T-cell (primary cell): ENCODE results near the gene SLAMF6. TPM values are rescaled to one million over a fixed set of nuclear protein-coding genes. Genes with fewer than 3 reads are reported as not detected.
"Not testable (repeated sequence)": the region's sequence is repeated elsewhere in the genome, so short reads cannot be mapped to it uniquely, and the experiment has no call there.

Experiments used
- ATAC-seq, 4 experiments: fragments of 200-7000 bp in 3 of 4; fragments of 150-1000 bp in 1 of 4; cut with Tn5 transposase; replicated peaks in 1 of 4; 1 replicate in 3 of 4; 2 replicates in 1 of 4; pipeline ENCODE4 v1.10.0; 2021; ENCODE audit warnings: moderate library complexity in 3 of 4, mild to moderate bottlenecking in 2 of 4, moderate number of reproducible peaks in 1 of 4
- CTCF ChIA-PET, 2 donors: fragments of 300-600 bp; sonication (Branson Sonifier 250); formaldehyde crosslinking; loops; one replicate each; lab custom pipeline; 2022; ENCODE audit warnings: antibody characterized with exemption in 2 of 2; lab: Charles Lee
- POLR2A ChIA-PET, 2 donors: fragments of 300-600 bp; sonication (Branson Sonifier 250); formaldehyde crosslinking; loops; one replicate each; lab custom pipeline; 2022; ENCODE audit warnings: antibody characterized with exemption in 2 of 2; lab: Charles Lee
- DNase-seq, 35 experiments: peaks; one replicate each; pipeline versions ENCODE4 v3.0.0 to v3.0.0-alpha.2; 2013 to 2023
- H3K27ac ChIP-seq: one replicate; pipeline ENCODE4 v1.5.1; 2013; ENCODE audit warnings: low read length
- H3K27me3 ChIP-seq, 2 experiments: replicated peaks in 1 of 2; 1 replicate in 1 of 2; 2 replicates in 1 of 2; pipeline versions ENCODE4 v1.6.1 to v1.7.0; 2013; ENCODE audit warnings: low read length in 1 of 2, mixed read lengths in 1 of 2; ENCODE audit not compliant: control insufficient read depth in 2 of 2, insufficient read depth in 2 of 2; ENCODE audit errors: extremely low read depth in 1 of 2
- H3K36me3 ChIP-seq, 2 donors: 1 replicate in 1 of 2; 2 replicates in 1 of 2; pipeline versions ENCODE4 v1.6.1 to v1.7.0; 2013; ENCODE audit warnings: low read length in 1 of 2; ENCODE audit not compliant: control insufficient read depth in 2 of 2, insufficient read depth in 1 of 2; ENCODE audit errors: extremely low read depth in 1 of 2
- H3K4me1 ChIP-seq, 2 experiments: 1 replicate in 1 of 2; 2 replicates in 1 of 2; pipeline versions ENCODE4 v1.6.1 to v1.7.0; 2013; ENCODE audit warnings: low read length in 2 of 2, mixed read lengths in 1 of 2; ENCODE audit not compliant: insufficient read depth in 2 of 2, control insufficient read depth in 1 of 2; ENCODE audit errors: extremely low read depth in 1 of 2
- H3K4me3 ChIP-seq, 2 donors: 1 replicate in 1 of 2; 2 replicates in 1 of 2; pipeline versions ENCODE4 v1.5.1 to v1.7.0; 2013; ENCODE audit warnings: mild to moderate bottlenecking in 2 of 2, low read length in 1 of 2, moderate library complexity in 1 of 2; ENCODE audit not compliant: control insufficient read depth in 1 of 2; ENCODE audit errors: extremely low read depth in 1 of 2
- H3K9me3 ChIP-seq: 2 replicates; pipeline ENCODE4 v1.7.0; 2013
- H3K27ac Mint-ChIP-seq, 2 donors: one replicate each; pipeline ENCODE4 v1.8.0; 2020 to 2021; ENCODE audit warnings: mild to moderate bottlenecking in 2 of 2, mixed read lengths in 2 of 2
- H3K27me3 Mint-ChIP-seq, 2 donors: one replicate each; pipeline ENCODE4 v1.8.0; 2021 to 2022; ENCODE audit warnings: mixed read lengths in 2 of 2
- H3K36me3 Mint-ChIP-seq: one replicate; pipeline ENCODE4 v1.8.0; 2021; ENCODE audit warnings: mixed read lengths
- H3K4me1 Mint-ChIP-seq, 3 donors: one replicate each; pipeline ENCODE4 v1.8.0; 2020 to 2022; ENCODE audit warnings: mixed read lengths in 3 of 3, mild to moderate bottlenecking in 1 of 3
- H3K4me3 Mint-ChIP-seq, 3 donors: one replicate each; pipeline ENCODE4 v1.8.0; 2020 to 2022; ENCODE audit warnings: mild to moderate bottlenecking in 3 of 3, mixed read lengths in 3 of 3, moderate library complexity in 3 of 3
- H3K9me3 Mint-ChIP-seq, 3 donors: one replicate each; pipeline ENCODE4 v1.8.0; 2020 to 2022; ENCODE audit warnings: mixed read lengths in 3 of 3
- WGBS: methylation state at CpG from one replicate; pipeline ENCODE4 v1.1.5; 2013; ENCODE audit warnings: missing lambda C conversion rate; ENCODE audit not compliant: insufficient coverage; 5-methylcytosine and 5-hydroxymethylcytosine counted together
- total RNA-seq, 35 experiments: library from RNA in 6 of 35; stranded (reverse) in 6 of 35; fragments of 120-200 nt in 1 of 35; gene quantifications; one replicate each; pipeline versions ENCODE4 v1.2.1 to v1.2.4 and lab custom pipeline; 2013 to 2026

Gene SLAMF6
- total RNA-seq, 5 donors from 2014 or later (not counting 1 experiment from before 2014, with no cell fraction given): 39.9 to 53.0 (median 47.3) TPM

- 0% methylated on average over 1 of the region's 5 CpGs for WGBS
- H3K36me3 Mint-ChIP-seq: peaks cover 25% of the 10 kb centered on the region
- H3K4me1 Mint-ChIP-seq: peaks cover 93 to 94% (median 94%) of the 10 kb centered on the region in 3 donors
- Histone ChIP-seq H3K4me3 (peak overlapping the region; percentile 18 to 69), H3K27me3 (no peaks in the 10 kb centered on the region), H3K36me3 (no peaks in the 10 kb centered on the region), H3K4me1 (peaks cover 24 to 37% of the 10 kb centered on the region in 2 experiments), H3K9me3 (no peaks in the 10 kb centered on the region), H3K27ac (peak overlapping the region; percentile 65)
- ChIA-PET CTCF (interaction anchor here in 1 of 2 donors (0.6 to 1.1 kb wide), 4 partner anchors 19 to 140 kb away, joined by 3 to 5 read pairs (median 4); no protein-coding TSS in a partner anchor), POLR2A (interaction anchor here (0.5 to 0.7 kb wide), 3 partner anchors 35 to 1345 kb away, joined by 3 to 11 read pairs (median 3); no protein-coding TSS in a partner anchor)
- H3K9me3 Mint-ChIP-seq: peaks cover 0 to 8% (median 4%) of the 10 kb centered on the region in 3 donors
- H3K4me3 Mint-ChIP-seq: peak overlapping the region; percentile 84 to 98 (median 93)
- H3K27ac Mint-ChIP-seq: peak overlapping the region; percentile 94 to 97
- DNase-seq (peak in 14 of 35 experiments; percentile 14 to 68 (median 24)), ATAC-seq (peak; percentile 22 to 65 (median 47))
- H3K27me3 Mint-ChIP-seq: no peaks in the 10 kb centered on the region
Observed at GRCh38 chr1:160519642-160520435, 3.2 kb downstream of the SLAMF6 start.

DNA sequence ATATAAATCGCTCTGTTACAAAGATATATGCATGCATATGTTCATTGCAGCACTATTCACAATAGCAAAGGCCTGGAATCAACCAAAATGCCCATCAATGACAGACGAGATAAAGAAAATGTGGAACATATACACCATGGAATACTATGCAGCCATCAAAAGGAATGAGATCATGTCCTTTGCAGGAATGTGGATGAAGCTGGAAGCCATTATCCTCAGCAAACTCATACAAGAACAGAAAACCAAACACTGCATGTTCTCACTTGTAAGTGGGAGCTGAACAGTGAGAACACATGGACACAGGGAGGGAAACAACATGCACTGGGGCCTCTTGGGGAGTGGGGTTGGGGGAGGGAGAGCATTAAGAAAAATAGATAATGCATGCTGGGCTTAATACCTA lies 5.5 kb downstream of the SLAMF6 start:
- POLR2A ChIA-PET, H3K4me3 ChIP-seq, H3K27me3 ChIP-seq, CTCF ChIA-PET, ATAC-seq, H3K9me3 ChIP-seq, H3K27ac ChIP-seq, H3K36me3 ChIP-seq, H3K27me3 Mint-ChIP-seq, DNase-seq: not testable (repeated sequence)
- Mint-ChIP-seq H3K9me3 (peaks cover 0 to 25% (median 18%) of the 10 kb centered on the region in 3 donors), H3K4me1 (peaks cover 98 to 99% (median 98%) of the 10 kb centered on the region in 3 donors), H3K27ac (peak overlapping the region; percentile 80 to 83), H3K4me3 (peak overlapping the region in 2 of 3 donors; percentile 4 to 84), H3K36me3 (peaks cover 46% of the 10 kb centered on the region)
- H3K4me1 ChIP-seq: peaks cover 27 to 37% of the 10 kb centered on the region in 2 experiments
- WGBS: no CpG with 5 or more reads among the region's 2 CpGs

DNA sequence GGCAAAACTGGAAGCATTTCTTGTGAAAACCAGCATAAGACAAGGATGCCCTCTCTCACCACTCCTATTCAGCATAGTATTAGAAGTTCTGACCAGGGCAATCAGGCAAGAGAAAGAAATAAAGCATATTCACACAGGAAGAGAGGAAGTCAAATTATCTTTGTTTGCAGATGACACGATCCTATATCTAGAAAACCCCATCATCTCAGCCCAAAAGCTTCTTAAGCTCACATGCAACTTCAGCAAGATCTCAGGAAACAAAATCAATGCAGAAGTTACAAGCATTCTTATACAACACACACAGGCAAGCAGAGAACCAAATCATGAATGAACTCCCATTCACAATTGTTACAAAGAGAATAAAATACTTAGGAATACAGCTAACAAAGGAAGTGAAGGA lies 7.1 kb downstream of the SLAMF6 start:
- H3K27me3 Mint-ChIP-seq, DNase-seq, H3K4me3 ChIP-seq, ATAC-seq, POLR2A ChIA-PET, H3K9me3 ChIP-seq, H3K27me3 ChIP-seq: not testable (repeated sequence)
- CTCF ChIA-PET: interaction anchor here in 1 of 2 donors (0.9 kb wide), 1 partner anchor 89 kb away, joined by 3 read pairs; no protein-coding TSS in a partner anchor
- no CpG with 5 or more reads among the region's 1 CpG for WGBS
- Mint-ChIP-seq H3K4me1 (peaks cover 85 to 94% (median 90%) of the 10 kb centered on the region in 3 donors), H3K36me3 (peaks cover 60% of the 10 kb centered on the region), H3K27ac (peak overlapping the region; percentile 74 to 83), H3K9me3 (peaks cover 4 to 25% (median 18%) of the 10 kb centered on the region in 3 donors), H3K4me3 (peak overlapping the region; percentile 44 to 84 (median 53))
- Histone ChIP-seq H3K4me1 (peaks cover 23 to 36% of the 10 kb centered on the region in 2 experiments), H3K27ac (peak overlapping the region; percentile 12), H3K36me3 (peaks cover 0 to 12% of the 10 kb centered on the region in 2 donors)

DNA sequence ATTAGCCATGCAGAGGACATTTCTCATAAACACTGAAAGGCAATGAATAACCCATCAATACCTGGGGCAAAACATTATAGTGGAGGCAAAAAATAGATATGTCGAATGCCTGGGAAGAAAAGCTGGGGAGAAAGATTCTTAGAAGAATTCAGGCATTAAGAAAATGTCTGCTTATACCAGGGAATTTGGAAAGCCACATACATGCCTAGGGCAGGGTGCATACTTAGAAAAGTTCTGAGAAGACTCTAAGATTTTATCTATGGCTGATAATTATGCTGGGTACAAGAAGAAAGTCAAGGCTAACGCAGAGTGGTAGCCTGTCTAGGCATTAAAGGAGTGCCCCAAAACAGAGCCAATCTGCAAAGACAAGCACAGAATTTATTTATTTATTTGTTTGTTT lies 18.4 kb downstream of the SLAMF6 start:
- WGBS: no CpG with 5 or more reads among the region's 2 CpGs
- H3K4me3 ChIP-seq: no peak overlapping the region
- peaks cover 15 to 41% (median 17%) of the 10 kb centered on the region in 3 donors for H3K9me3 Mint-ChIP-seq
- peaks cover 57 to 67% (median 59%) of the 10 kb centered on the region in 3 donors for H3K4me1 Mint-ChIP-seq
- peak overlapping the region in 1 of 2 donors; percentile 7 for H3K27ac Mint-ChIP-seq
- POLR2A ChIA-PET: no interaction called here
- H3K27me3 Mint-ChIP-seq: no peaks in the 10 kb centered on the region
- ATAC-seq (no peak), DNase-seq (no peak)
- peaks cover 4 to 20% of the 10 kb centered on the region in 2 donors for H3K36me3 ChIP-seq
- H3K27ac ChIP-seq: no peak overlapping the region
- CTCF ChIA-PET: no interaction called here
- peak overlapping the region in 1 of 3 donors; percentile 5 for H3K4me3 Mint-ChIP-seq
- H3K9me3 ChIP-seq: peaks cover 2% of the 10 kb centered on the region
- peaks cover 84% of the 10 kb centered on the region for H3K36me3 Mint-ChIP-seq
- peaks cover 0 to 11% of the 10 kb centered on the region in 2 experiments for H3K4me1 ChIP-seq
- no peaks in the 10 kb centered on the region for H3K27me3 ChIP-seq

DNA sequence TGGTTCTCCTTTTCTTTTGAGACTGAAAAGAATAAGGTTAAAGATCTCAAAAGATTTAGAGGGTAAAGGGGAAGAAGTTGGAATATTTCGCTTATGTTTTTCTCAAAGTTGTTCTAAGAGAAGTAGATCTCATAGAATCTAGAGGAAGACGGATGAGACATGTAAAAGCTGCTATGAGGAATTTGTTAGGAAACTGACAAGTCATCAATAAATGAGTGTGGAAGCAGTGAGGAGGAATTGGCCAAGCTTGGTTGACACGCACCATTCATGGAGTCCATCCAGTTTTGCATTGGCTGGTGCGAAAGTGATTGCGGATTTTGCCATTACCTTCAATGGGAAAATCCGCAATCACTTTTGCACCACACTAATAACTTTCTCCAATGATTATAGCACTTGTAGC lies 20.0 kb downstream of the SLAMF6 start:
- H3K27me3 ChIP-seq: no peaks in the 10 kb centered on the region
- no peak for DNase-seq
- Mint-ChIP-seq H3K27me3 (no peaks in the 10 kb centered on the region), H3K9me3 (peaks cover 15 to 38% (median 21%) of the 10 kb centered on the region in 3 donors), H3K4me3 (no peak overlapping the region), H3K27ac (peak overlapping the region; percentile 13 to 21), H3K4me1 (peaks cover 62 to 74% (median 64%) of the 10 kb centered on the region in 3 donors), H3K36me3 (peaks cover 84% of the 10 kb centered on the region)
- H3K36me3 ChIP-seq: peaks cover 4 to 23% of the 10 kb centered on the region in 2 donors
- ChIA-PET POLR2A (no interaction called here), CTCF (no interaction called here)
- H3K4me3 ChIP-seq: no peak overlapping the region
- no peak for ATAC-seq
- 95% methylated on average over 2 of the region's 6 CpGs for WGBS
- H3K9me3 ChIP-seq: peaks cover 2% of the 10 kb centered on the region
- peaks cover 0 to 11% of the 10 kb centered on the region in 2 experiments for H3K4me1 ChIP-seq
- H3K27ac ChIP-seq: no peak overlapping the region

DNA sequence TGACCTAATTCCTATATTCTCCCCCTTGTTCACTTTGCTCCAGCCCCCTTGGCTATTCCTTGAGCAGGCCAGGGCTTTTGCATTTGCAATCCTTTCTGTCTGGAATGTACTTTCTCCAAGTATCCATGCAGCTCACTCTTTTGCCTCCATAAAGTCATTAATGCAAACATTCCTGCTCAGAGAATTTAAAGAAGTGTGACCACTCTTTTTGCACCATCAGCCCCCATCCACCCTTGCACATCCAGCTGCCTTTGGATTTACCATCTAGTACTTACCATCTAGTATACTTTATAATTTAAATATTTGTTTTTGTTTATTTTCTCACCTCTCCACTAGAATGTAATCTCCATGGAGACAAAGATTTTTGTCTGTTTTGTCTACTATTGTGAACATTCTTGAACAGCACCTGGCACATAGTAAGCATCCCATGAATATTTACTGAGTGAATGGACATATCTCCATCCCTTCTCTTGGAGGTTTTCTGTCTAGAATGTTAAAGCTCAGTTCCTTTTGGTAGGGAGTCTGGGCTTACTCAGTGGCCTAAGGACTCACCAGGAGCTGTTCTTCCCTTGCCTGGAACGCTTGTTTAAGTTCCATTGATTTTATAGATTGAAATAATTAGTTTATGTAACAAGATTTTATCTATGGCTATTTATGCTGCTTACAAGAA lies 22.6 kb downstream of the SLAMF6 start:
- CTCF ChIA-PET: interaction anchor here (0.5 to 1.8 kb wide), 2 partner anchors 41 to 772 kb away, joined by 4 to 5 read pairs; no protein-coding TSS in a partner anchor
- H3K36me3 Mint-ChIP-seq: peaks cover 66% of the 10 kb centered on the region

More for the DNA sequence above, 22.6 kb downstream of the SLAMF6 start:
- DNase-seq (no peak), ATAC-seq (no peak)
- H3K27ac Mint-ChIP-seq: peak overlapping the region; percentile 4 to 53
- no peak overlapping the region for H3K27ac ChIP-seq
- POLR2A ChIA-PET: no interaction called here
- H3K36me3 ChIP-seq: peaks cover 4 to 30% of the 10 kb centered on the region in 2 donors
- peaks cover 50 to 74% (median 64%) of the 10 kb centered on the region in 3 donors for H3K4me1 Mint-ChIP-seq
- no peaks in the 10 kb centered on the region for H3K9me3 ChIP-seq
- no peak overlapping the region for H3K4me3 ChIP-seq
- peaks cover 0 to 10% of the 10 kb centered on the region in 2 experiments for H3K4me1 ChIP-seq
- no CpG with 5 or more reads among the region's 1 CpG for WGBS
- H3K9me3 Mint-ChIP-seq: peaks cover 1 to 13% (median 7%) of the 10 kb centered on the region in 3 donors
- H3K27me3 ChIP-seq: no peaks in the 10 kb centered on the region
- no peaks in the 10 kb centered on the region for H3K27me3 Mint-ChIP-seq
- H3K4me3 Mint-ChIP-seq: no peak overlapping the region
